Mesendoderm (in vitro differentiated cells): Measurements from ENCODE around the gene SERTAD3.

Experiments used
- DNase-seq: peaks from one replicate; pipeline ENCODE4 v3.0.0; 2013
- H2AK5ac ChIP-seq: 2 replicates; pipeline ENCODE4 v1.6.1; 2013; ENCODE audit warnings: low read length, inconsistent platforms
- H2BK120ac ChIP-seq: 2 replicates; pipeline ENCODE4 v1.6.1; 2013; ENCODE audit warnings: low read depth, mild to moderate bottlenecking, low read length, moderate library complexity, mixed read lengths
- H2BK15ac ChIP-seq: replicated peaks from 2 replicates; pipeline ENCODE4 v1.6.1; 2013; ENCODE audit warnings: low read depth, mild to moderate bottlenecking, moderate library complexity
- H2BK5ac ChIP-seq: 2 replicates; pipeline ENCODE4 v1.6.1; 2013; ENCODE audit warnings: low read length, inconsistent platforms
- H3K18ac ChIP-seq: 2 replicates; pipeline ENCODE4 v1.6.1; 2013; ENCODE audit warnings: mild to moderate bottlenecking, low read length, mixed read lengths
- H3K23ac ChIP-seq: one replicate; pipeline ENCODE4 v1.6.1; 2013; ENCODE audit warnings: low read length
- H3K27ac ChIP-seq: 2 replicates; pipeline ENCODE4 v1.5.1; 2013; ENCODE audit warnings: low read depth, mild to moderate bottlenecking, inconsistent platforms, low read length, moderate library complexity
- H3K27me3 ChIP-seq: 2 replicates; pipeline ENCODE4 v1.6.1; 2013; ENCODE audit warnings: low read length, control low read depth, mild to moderate bottlenecking, inconsistent platforms; ENCODE audit not compliant: insufficient read depth, poor library complexity
- H3K36me3 ChIP-seq: 2 replicates; pipeline ENCODE4 v1.6.1; 2013; ENCODE audit warnings: low read length, inconsistent platforms; ENCODE audit not compliant: control insufficient read depth, insufficient read depth
- H3K4ac ChIP-seq: one replicate; pipeline ENCODE4 v1.6.1; 2013; ENCODE audit warnings: low read depth, mild to moderate bottlenecking, low read length, moderate library complexity
- H3K4me1 ChIP-seq: 2 replicates; pipeline ENCODE4 v1.6.1; 2013; ENCODE audit warnings: low read depth, low read length, inconsistent platforms; ENCODE audit not compliant: control insufficient read depth
- H3K4me2 ChIP-seq: 2 replicates; pipeline ENCODE4 v1.6.1; 2013; ENCODE audit warnings: low read length
- H3K4me3 ChIP-seq: 2 replicates; pipeline ENCODE4 v1.5.1; 2013; ENCODE audit warnings: mild to moderate bottlenecking, low read length
- H3K56ac ChIP-seq: one replicate; pipeline ENCODE4 v1.6.1; 2013; ENCODE audit warnings: low read length
- H3K79me1 ChIP-seq: 2 replicates; pipeline ENCODE4 v1.6.1; 2013; ENCODE audit warnings: low read length, inconsistent platforms
- H3K79me2 ChIP-seq: 2 replicates; pipeline ENCODE4 v1.6.1; 2013; ENCODE audit warnings: mild to moderate bottlenecking, low read length; ENCODE audit not compliant: control insufficient read depth, insufficient read depth
- H3K9ac ChIP-seq: 2 replicates; pipeline ENCODE4 v1.6.1; 2013; ENCODE audit warnings: low read length, inconsistent platforms
- H4K5ac ChIP-seq: one replicate; pipeline ENCODE4 v1.6.1; 2013; ENCODE audit warnings: low read length
- H4K8ac ChIP-seq: one replicate; pipeline ENCODE4 v1.6.1; 2013; ENCODE audit warnings: low read depth, mild to moderate bottlenecking, control low read depth, low read length, moderate library complexity
- WGBS: extraction: QIAGEN DNeasy Blood & Tissue Kit; methylation state at CpG from one replicate; pipeline ENCODE4 v1.1.7; 2013; ENCODE audit warnings: low lambda C conversion rate, missing lambda C conversion rate; ENCODE audit not compliant: insufficient coverage; ENCODE audit errors: extremely low coverage; 5-methylcytosine and 5-hydroxymethylcytosine counted together

SERTAD3 gene

DNA sequence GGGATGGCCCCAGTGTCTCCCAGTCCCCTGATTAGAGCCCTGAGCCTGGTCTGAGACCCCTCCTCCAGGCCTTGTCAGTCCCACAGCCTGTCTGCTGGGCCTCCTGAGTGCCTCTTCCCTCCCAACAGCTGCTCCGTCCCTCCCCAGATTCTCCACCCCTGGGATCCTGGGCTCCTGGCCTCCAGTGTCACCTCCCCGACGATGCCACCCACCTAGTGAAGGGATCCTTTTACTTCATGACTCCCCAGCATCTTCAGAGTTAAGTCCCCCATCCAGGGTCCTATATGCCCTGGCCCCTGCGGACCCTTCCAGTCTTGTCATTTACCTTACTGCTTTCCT is 26.5 kb downstream of the SERTAD3 start:
- H2BK120ac ChIP-seq = no peak overlapping the region
- H2AK5ac ChIP-seq = no peak overlapping the region
- no CpG with 5 or more reads among the region's 4 CpGs for WGBS
- H3K4me1 ChIP-seq = no peaks in the 10 kb centered on the region
- no peaks in the 10 kb centered on the region for H3K79me1 ChIP-seq
- no peak overlapping the region for H3K4ac ChIP-seq
- no peak overlapping the region for H4K5ac ChIP-seq
- no peak overlapping the region for H3K4me3 ChIP-seq
- no peak overlapping the region for H3K27ac ChIP-seq
- peaks cover under 1% of the 10 kb centered on the region for H3K36me3 ChIP-seq
- no peaks in the 10 kb centered on the region for H3K79me2 ChIP-seq
- no peak overlapping the region for H3K23ac ChIP-seq
- peak overlapping the region; percentile 54 for H3K56ac ChIP-seq
- H3K4me2 ChIP-seq = no peak overlapping the region
- no peak overlapping the region for H2BK5ac ChIP-seq
- H3K27me3 ChIP-seq = no peaks in the 10 kb centered on the region
- H3K9ac ChIP-seq = no peak overlapping the region
- no peak for DNase-seq
- H4K8ac ChIP-seq = no peak overlapping the region
- no peak overlapping the region for H3K18ac ChIP-seq
- no peak overlapping the region for H2BK15ac ChIP-seq

DNA sequence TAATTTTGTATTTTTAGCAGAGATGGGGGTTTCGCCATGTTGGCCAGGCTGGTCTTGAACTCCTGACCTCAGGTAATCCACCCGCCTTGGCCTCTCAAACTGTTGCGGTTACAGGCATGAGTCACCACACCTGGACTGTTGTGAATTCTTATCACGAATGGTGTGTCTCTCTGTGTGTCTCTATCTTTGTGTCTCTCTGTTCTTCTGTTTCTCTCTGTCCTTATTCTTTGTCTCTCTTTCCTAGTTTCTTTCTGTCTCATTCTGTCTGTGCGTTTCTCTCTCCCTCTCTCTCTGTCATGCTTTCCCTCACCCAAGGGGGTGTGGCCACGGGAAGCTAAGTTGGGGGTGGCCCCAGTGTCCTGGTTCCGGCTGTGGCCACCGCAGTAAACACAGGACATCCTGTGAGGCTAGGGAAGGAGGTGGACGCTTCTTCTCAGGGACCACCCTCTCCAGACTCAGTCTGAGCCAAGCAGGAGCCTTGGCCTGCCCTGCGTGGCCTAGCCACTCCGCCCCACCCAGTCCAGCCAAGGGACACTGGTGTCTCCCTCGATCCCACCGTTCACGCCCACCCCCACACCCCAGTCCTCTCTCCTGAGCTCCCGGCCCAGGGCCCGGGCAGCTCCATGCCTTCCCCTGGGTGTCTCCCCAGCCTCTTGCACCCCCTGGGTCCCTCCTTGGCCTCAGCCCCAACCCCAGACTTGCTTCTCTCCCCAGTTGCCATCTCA is 27.1 kb downstream of the SERTAD3 start:
- H3K27me3 ChIP-seq = no peaks in the 10 kb centered on the region
- no peaks in the 10 kb centered on the region for H3K4me1 ChIP-seq
- no peak overlapping the region for H3K27ac ChIP-seq
- H3K79me1 ChIP-seq = no peaks in the 10 kb centered on the region
- peak overlapping the region; percentile 54 for H3K56ac ChIP-seq
- H3K9ac ChIP-seq = no peak overlapping the region
- H2BK120ac ChIP-seq = no peak overlapping the region
- no peak overlapping the region for H3K4ac ChIP-seq
- no peak overlapping the region for H3K18ac ChIP-seq
- H3K23ac ChIP-seq = no peak overlapping the region
- H2BK5ac ChIP-seq = no peak overlapping the region
- H3K36me3 ChIP-seq = no peaks in the 10 kb centered on the region
- WGBS = no CpG with 5 or more reads among the region's 16 CpGs
- DNase-seq = no peak
- no peaks in the 10 kb centered on the region for H3K79me2 ChIP-seq
- no peak overlapping the region for H4K5ac ChIP-seq
- no peak overlapping the region for H2BK15ac ChIP-seq
- no peak overlapping the region for H3K4me2 ChIP-seq
- no peak overlapping the region for H4K8ac ChIP-seq
- H3K4me3 ChIP-seq = no peak overlapping the region
- no peak overlapping the region for H2AK5ac ChIP-seq

DNA sequence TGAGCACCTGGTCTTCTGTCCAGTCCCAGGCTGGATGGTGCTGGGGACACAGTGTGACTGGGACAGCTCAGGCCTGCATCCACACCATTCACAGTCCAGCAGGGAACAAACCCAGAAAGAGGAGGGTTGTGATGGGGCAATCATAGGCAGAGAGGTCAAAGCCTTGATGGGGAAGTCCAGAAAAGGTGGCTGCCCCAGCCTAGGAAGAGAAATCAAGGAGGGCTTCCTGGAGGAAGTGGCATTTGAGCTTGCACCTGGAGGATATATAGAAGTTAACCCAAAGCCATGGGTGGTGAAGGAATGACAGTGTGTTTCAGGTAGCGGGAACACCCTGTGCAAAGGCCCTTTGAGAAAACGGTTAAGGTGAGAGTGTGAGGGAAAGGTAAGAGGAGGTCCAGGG is 28.4 kb downstream of the SERTAD3 start:
- H3K27ac ChIP-seq = no peak overlapping the region
- H3K9ac ChIP-seq = no peak overlapping the region
- H3K56ac ChIP-seq = no peak overlapping the region
- H3K18ac ChIP-seq = no peak overlapping the region
- H3K4me3 ChIP-seq = no peak overlapping the region
- H3K79me2 ChIP-seq = no peaks in the 10 kb centered on the region
- no peak overlapping the region for H2AK5ac ChIP-seq
- no peak overlapping the region for H4K8ac ChIP-seq
- no peaks in the 10 kb centered on the region for H3K27me3 ChIP-seq
- DNase-seq = no peak
- H3K36me3 ChIP-seq = no peaks in the 10 kb centered on the region
- H3K4ac ChIP-seq = no peak overlapping the region
- no peak overlapping the region for H3K23ac ChIP-seq
- H2BK15ac ChIP-seq = no peak overlapping the region
- no peaks in the 10 kb centered on the region for H3K4me1 ChIP-seq
- H2BK120ac ChIP-seq = no peak overlapping the region
- WGBS = no CpG with 5 or more reads among the region's 2 CpGs
- H2BK5ac ChIP-seq = no peak overlapping the region
- H3K4me2 ChIP-seq = no peak overlapping the region
- no peaks in the 10 kb centered on the region for H3K79me1 ChIP-seq
- H4K5ac ChIP-seq = no peak overlapping the region

DNA sequence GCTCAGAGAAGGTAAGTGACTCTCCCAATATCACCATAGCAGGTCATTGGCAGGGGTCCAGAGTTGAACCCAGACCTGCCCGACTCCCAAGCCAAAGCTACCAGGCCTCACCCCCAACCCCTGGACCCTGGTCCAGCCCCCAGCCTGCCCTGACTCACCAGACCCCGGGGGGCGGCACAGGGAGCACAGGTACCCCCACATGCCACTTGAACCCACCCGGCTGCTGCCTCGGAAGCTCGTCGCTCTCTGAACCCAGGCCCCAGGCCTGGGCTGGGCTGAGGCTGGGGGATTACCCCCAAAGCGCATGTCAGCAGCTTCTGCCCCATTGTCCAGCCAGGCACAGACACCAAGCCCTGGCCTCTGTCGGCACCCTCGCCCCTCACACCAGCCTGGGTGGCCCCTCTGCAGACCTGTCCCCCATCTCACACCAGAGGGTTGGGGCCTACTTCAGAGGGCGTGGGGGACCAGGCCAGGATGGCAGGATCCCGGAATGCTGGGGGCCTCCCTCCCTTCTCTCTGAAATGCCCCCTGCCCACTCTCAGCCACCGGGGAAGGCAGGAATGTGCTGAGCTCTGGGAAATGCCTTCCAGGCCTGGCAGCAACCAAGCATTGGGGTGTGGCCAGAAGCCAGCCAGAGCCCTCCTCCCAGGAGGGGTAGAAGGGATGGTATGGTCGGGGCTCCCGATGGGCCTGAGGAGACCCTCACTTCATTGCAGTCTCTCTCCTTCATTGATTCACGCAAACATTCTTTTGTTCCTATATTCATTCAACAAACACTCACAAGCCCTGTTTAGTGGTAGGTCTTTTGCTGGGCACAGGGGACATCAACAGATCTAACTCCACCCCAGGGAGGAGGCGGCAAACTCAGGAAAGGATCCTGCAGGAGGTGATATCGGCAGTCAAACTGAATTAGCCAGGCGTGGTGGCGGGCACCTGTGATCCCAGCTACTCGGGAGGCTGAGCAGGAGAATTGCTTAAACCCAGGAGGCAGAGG is 29.3 kb downstream of the SERTAD3 start:
- no peak overlapping the region for H3K4me2 ChIP-seq
- no peak for DNase-seq
- H4K8ac ChIP-seq = no peak overlapping the region
- no peak overlapping the region for H3K27ac ChIP-seq
- no CpG with 5 or more reads among the region's 21 CpGs for WGBS
- H3K4ac ChIP-seq = no peak overlapping the region
- H2BK15ac ChIP-seq = no peak overlapping the region
- H3K4me3 ChIP-seq = no peak overlapping the region
- H3K27me3 ChIP-seq = no peaks in the 10 kb centered on the region
- H3K18ac ChIP-seq = no peak overlapping the region
- no peaks in the 10 kb centered on the region for H3K4me1 ChIP-seq
- H3K23ac ChIP-seq = no peak overlapping the region
- no peak overlapping the region for H3K9ac ChIP-seq
- H2BK5ac ChIP-seq = no peak overlapping the region
- no peak overlapping the region for H2AK5ac ChIP-seq
- H2BK120ac ChIP-seq = no peak overlapping the region
- no peak overlapping the region for H4K5ac ChIP-seq
- H3K36me3 ChIP-seq = no peaks in the 10 kb centered on the region
- H3K79me1 ChIP-seq = no peaks in the 10 kb centered on the region
- no peak overlapping the region for H3K56ac ChIP-seq
- H3K79me2 ChIP-seq = no peaks in the 10 kb centered on the region

DNA sequence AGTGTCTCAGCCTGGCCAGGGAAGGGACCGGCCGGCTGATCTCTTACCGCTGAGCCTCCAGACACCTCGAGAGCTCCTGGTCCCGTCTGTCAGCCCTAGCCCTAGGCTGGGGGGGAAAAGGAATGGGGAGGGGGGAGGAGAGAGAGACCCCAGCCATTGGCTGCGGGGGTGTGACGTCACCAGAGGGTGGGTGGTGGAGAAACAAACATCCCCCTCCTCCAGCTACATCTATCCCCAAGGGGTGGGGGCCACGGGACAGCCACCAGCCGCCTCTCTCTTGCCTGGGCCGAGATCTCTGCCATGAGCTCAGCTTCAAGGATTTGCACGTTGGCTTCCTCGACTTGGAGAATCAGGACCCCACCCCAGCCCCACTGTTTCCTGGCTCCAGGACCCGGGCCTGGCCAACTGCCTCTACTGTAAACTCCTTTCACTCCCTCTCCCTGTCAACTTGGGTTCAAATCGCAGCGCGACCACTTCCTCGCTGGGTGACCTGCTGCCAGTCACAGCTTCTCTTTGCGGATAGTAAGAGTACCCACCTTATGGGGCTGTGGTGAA is 30.8 kb downstream of the SERTAD3 start, which contains the start of gene PRX:
TSS of gene PRX (minus strand) at position 88 of the 555 bp plus-strand sequence. CDS start 5,446 bp downstream, outside the sequence.
- Histone ChIP-seq H3K4me2 (no peak within 1 kb of the TSS), H3K4me3 (no peak within 1 kb of the TSS), H4K5ac (no peak within 1 kb of the TSS), H3K23ac (no peak within 1 kb of the TSS), H3K56ac (peak within 1 kb of the TSS; percentile 43), H3K9ac (peak within 1 kb of the TSS; percentile 22), H3K79me2 (no peaks in the 10 kb centered on the region), H2BK120ac (no peak within 1 kb of the TSS), H3K27ac (no peak within 1 kb of the TSS), H3K27me3 (no peaks in the 10 kb centered on the region), H3K4ac (no peak within 1 kb of the TSS), H3K36me3 (no peaks in the 10 kb centered on the region), H2BK5ac (no peak within 1 kb of the TSS), H3K79me1 (no peaks in the 10 kb centered on the region), H3K4me1 (no peaks in the 10 kb centered on the region), H3K18ac (no peak within 1 kb of the TSS), H4K8ac (no peak within 1 kb of the TSS), H2BK15ac (no peak within 1 kb of the TSS), H2AK5ac (no peak within 1 kb of the TSS)
- peak; percentile 92 for DNase-seq
- WGBS = no CpG with 5 or more reads among the region's 18 CpGs
